DOHH2 (cell line): ENCODE data around the gene XYLT2.

ENCODE experiments used
- EZH2phosphoT487 ChIP-seq: fragments of 200-600 bp; sonication (generic); IDR thresholded peaks from 2 replicates; pipeline ENCODE4 v1.6.1; 2017; ENCODE audit warnings: borderline replicate concordance, mild to moderate bottlenecking, antibody characterized with exemption, low read length, moderate library complexity, mixed read lengths
- TF ChIP-seq, protein P1 (sequence below): fragments of 200-600 bp; sonication (generic); IDR thresholded peaks from one replicate; pipeline ENCODE4 v1.5.1; 2014; ENCODE audit warnings: antibody characterized with exemption, mild to moderate bottlenecking, low read depth, low read length; ENCODE audit not compliant: poor library complexity, severe bottlenecking

DNA sequence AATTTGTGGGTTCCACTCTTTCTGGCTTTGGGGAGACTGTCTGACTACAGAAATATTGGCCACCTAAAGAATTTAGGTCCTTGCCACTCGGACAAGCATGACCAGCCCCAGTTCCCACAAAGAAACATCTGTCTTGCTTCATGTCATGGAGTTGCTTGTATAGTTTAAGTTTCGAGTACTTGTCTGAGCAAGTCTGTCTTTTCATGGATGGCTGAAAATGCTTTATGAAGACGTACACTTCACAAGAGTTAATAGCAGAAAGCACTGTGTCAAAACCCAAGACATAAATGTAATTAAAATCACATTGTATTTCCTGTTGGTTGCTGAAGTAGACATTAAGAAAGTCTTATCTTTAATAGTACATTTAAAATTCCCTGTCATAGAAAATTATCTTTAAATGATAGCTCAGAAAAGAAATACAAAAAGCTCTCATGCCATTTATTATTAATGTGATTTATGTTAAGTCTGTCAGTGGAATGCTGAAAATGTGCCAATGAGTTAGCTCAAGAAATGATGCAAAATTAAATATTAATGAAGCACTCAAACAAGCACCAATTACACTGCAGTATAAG is 29.8 kb upstream of the XYLT2 start:
- TF ChIP-seq, protein P1, sequence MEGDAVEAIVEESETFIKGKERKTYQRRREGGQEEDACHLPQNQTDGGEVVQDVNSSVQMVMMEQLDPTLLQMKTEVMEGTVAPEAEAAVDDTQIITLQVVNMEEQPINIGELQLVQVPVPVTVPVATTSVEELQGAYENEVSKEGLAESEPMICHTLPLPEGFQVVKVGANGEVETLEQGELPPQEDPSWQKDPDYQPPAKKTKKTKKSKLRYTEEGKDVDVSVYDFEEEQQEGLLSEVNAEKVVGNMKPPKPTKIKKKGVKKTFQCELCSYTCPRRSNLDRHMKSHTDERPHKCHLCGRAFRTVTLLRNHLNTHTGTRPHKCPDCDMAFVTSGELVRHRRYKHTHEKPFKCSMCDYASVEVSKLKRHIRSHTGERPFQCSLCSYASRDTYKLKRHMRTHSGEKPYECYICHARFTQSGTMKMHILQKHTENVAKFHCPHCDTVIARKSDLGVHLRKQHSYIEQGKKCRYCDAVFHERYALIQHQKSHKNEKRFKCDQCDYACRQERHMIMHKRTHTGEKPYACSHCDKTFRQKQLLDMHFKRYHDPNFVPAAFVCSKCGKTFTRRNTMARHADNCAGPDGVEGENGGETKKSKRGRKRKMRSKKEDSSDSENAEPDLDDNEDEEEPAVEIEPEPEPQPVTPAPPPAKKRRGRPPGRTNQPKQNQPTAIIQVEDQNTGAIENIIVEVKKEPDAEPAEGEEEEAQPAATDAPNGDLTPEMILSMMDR, result no peak
- TF ChIP-seq EZH2phosphoT487, result no peak
